HG03097 (cell line): ENCODE data around the gene SERPINA9.
"Not testable (repeated sequence)": the region's sequence is repeated elsewhere in the genome, so short reads cannot be mapped to it uniquely, and the experiment has no call there.

Experiments
- ATAC-seq: cut with Tn5 transposase; IDR thresholded peaks from one replicate; pipeline ENCODE4 v1.9.1; 2021; ENCODE audit not compliant: unreplicated experiment, low FRiP score

SERPINA9 gene

GRCh38 chr14:94427016-94427613 is 48.9 kb downstream of the SERPINA9 start:
- ATAC-seq: no peak

GRCh38 chr14:94426526-94426925 is 49.5 kb downstream of the SERPINA9 start:
- ATAC-seq: no peak

GRCh38 chr14:94424371-94424770 is 51.6 kb downstream of the SERPINA9 start:
- no peak for ATAC-seq

GRCh38 chr14:94423453-94424056 is 52.4 kb downstream of the SERPINA9 start:
- ATAC-seq: no peak

- ATAC-seq: no peak
Measured at GRCh38 chr14:94421316-94421715, 54.7 kb downstream of the SERPINA9 start.

GRCh38 chr14:94417497-94418205 is 58.3 kb downstream of the SERPINA9 start:
- ATAC-seq: not testable (repeated sequence)
